Daoy (cell line): ENCODE data around the gene RAB8B. TPM values are rescaled to one million over a fixed set of nuclear protein-coding genes. Genes with fewer than 3 reads are reported as not detected.
"Not testable (repeated sequence)": the region's sequence is repeated elsewhere in the genome, so short reads cannot be mapped to it uniquely, and the experiment has no call there.

Experiments used
- DNase-seq: peaks from one replicate; pipeline ENCODE4 v3.0.0-alpha.2; 2015; ENCODE audit warnings: low read depth
- total RNA-seq: library from RNA; depleted of rRNA; stranded (reverse); fragments of >200 nt; shearing (Covaris generic); gene quantifications from 2 replicates; pipeline ENCODE4 v1.2.3, GENCODE V29; 2014

RAB8B gene
- total RNA-seq, 1 experiment from 2014 or later: 29.4 TPM

DNA sequence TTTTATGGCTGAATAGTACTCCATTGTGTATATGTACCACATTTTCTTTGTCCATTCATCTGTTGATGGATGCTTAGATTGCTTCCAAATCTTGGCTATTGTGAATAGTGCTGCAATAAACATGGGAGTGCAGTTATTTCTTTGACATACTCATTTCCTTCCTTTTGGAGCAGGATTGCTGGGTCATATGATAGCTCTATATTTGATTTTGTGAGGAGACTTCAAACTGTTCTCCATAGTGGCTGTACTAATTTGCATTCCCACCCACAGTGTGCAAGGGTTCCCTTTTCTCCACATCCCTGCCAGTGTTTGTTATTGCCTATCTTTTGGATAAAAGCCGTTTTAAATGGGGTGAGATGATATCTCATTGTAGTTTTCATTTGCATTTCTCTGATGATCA lies 47.7 kb downstream of the RAB8B start:
- not testable (repeated sequence) for DNase-seq

DNA sequence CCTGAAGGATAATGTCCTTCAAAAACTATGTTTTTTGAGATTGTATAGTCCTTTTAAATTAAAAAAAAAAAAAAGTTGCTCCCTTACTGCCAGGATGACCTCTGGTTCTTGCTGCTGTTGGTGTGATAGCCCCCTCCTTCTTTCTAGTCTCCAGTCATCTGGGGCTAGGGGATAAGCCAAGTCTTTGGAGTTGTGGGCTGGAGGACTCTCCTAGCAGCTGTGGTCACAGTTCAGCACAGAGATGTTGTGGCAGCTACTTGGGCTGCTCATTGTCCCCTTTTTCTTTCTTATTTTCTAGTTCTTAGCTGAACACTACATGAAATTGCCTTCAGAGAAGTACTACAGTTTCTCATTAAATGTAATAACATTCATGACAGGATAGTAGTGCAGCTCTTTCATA lies 48.8 kb downstream of the RAB8B start:
- DNase-seq: no peak

DNA sequence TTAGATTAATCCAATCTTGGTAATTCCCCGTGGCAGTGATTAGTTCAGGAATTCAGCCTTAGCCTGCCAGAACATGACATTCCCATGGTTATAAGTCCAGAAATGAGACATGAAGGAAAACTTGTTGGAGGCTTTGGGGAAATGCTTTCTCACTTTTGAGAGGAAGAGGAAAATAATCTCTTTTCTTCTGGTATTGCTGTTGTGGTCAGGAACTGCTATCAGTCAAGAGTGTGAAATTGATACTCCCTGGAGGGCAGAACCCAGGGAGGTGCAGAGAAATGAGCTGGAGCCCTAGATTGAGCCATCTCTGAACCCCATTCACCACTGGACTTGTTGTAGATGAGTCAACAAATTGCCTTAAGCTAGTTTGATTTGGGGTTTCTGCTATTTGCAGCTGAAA lies 49.4 kb downstream of the RAB8B start:
- DNase-seq: peak; percentile 84

DNA sequence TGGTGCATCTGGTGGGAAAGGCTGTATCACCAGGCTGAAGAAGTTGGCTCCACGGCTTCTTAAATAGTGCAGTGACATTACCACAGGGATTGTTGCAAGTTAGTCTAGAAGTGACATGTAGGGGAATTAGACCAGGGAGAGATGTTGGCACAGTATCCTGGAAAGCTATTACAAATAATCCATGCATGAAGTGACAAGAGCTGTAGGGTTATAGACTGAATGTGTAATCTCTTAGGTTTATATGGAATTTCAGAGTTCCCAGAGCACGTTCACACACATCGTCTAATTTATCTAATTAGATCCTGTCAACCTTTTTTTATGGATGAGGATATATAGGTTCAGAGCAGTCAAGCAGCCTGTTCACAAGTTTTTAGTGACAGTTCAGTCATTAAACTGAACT lies 50.7 kb downstream of the RAB8B start:
- no peak for DNase-seq

DNA sequence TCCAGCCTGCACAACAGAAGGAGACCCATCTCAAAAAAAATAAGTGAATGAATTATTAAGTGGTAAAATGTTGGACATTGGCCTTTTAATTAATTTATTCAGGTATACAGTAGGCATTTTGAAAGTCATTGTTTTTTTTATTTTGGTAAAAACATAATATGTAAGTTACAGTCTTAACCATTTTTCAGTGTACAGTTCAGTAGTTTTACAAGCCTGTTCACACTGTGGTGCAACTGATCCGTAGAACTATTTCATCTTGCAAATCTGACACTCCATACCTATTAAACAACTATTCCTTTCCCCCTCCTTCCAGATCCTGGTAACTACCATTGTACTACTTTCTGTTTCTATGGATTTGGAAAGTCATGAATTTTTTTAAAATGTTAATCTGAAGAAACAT lies 51.9 kb downstream of the RAB8B start:
- no peak for DNase-seq

DNA sequence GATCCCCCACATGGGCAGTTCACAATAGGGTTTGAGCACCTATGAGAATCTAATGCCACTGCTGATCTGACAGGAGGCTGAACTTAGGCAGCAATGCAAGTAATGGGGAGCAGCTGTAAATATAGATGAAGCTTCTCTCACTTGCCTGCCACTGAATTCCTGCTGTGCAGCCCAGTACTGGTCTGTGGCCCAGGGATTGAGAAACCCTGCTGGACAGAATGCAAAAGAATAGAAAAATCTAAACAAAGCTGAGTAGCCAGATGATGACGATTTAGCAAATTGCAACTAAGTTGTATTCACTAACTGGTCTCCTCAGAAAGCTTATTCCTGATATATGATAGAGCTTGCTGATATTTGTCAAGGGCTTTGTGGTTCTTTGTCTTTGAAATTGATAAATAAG lies 53.7 kb downstream of the RAB8B start:
- DNase-seq: no peak

DNA sequence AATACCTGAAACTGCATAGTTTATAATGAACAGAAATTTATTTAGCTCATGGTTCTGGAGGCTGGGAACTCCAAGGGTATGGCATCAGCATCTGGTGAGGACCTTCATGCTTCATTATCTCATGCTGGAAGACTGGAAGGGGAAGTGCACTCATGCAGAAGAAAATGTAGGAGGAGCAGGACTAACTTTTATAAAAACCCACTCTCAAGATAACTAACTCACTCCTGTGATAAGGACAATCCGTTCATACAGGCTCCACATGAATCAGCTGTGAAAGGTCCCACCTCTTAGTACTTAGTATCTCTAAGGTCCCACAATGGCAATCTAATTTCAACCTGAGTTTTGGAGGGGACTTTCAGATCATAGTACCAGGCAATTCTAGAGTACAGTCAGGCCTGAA lies 54.4 kb downstream of the RAB8B start:
- DNase-seq: no peak

DNA sequence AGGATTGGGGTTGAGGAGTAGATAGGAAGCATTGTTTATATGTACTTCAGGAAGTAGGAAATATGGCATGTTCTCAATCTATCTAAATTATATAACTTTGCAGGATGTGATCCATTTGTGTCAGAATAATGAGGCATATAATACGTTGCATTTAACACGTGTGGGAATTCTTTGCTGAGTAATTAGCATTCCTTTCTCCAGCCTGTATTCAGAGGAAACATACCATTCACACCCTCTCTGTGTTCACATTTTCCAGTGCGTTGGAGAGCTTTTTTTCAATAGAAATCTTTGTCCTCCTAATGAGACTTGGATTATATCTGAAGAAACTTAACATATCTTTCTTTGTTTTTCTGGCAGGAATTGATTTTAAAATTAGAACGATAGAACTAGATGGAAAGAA lies 55.0 kb downstream of the RAB8B start:
- peak; percentile 15 for DNase-seq

DNA sequence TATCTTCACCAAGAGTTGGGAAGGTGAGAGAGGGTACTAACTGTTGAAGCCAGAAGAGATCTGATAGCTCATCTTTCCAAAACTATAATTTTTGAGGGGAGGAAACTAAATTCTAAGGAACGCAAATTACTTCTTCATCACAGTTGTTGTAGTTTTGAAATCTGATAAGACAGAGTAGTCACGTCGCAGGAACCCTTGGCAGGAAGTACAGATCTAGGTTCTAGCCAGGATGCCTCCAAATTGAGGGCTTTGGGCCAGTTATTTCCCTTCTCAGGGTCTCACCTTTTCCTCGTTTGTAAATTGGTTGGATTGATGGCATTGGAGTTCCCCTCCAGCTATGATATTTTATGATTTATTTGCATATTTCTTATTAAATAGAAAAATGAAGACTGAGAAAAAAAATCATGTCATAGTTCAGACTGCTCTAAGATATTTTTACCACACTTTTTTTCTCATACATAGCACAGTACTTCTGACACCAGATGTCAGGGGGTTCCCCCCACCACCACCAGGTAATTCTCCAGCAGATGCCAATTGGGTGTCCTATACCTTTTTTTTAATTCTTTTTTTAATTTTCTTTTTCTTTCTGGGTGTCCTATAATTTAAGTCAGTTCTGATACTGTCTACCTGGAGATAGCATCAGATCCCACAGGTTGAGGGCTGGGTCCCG lies 55.7 kb downstream of the RAB8B start:
- no peak for DNase-seq

DNA sequence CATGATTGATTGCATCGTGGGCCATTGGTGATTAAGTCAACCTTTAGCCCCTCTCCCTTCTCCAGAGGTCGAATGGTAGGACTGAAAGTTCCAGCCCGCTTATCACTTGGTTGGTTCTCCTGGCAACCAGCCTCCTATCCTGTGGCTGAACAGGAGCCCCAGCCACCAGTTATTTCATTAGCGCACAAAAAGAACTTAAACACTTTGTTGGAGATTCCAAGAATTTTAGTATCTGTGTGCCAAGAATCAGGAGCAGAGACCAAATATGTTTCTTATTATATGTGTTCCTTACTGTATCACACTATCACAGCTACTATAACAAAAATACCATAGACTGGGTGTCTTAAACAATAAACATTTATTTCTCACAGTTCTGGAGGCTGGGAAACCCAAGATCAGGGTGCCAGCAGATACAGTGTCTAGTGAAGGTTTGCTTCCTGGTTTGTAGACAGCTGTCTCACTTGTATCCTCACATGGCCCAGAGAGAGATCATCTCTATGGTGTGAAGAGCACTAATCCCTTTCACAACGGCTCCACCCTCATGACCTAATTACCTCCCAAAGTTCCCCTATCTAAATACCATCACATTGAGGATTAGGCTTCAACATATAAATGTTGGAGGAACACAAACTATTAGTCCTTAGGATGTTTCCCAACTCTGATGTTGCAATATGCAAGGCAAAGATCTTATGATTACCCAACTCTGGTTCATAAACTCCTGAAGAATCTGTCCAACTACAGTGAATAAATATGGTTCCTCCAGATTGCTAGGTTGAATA lies 57.5 kb downstream of the RAB8B start:
- no peak for DNase-seq

DNA sequence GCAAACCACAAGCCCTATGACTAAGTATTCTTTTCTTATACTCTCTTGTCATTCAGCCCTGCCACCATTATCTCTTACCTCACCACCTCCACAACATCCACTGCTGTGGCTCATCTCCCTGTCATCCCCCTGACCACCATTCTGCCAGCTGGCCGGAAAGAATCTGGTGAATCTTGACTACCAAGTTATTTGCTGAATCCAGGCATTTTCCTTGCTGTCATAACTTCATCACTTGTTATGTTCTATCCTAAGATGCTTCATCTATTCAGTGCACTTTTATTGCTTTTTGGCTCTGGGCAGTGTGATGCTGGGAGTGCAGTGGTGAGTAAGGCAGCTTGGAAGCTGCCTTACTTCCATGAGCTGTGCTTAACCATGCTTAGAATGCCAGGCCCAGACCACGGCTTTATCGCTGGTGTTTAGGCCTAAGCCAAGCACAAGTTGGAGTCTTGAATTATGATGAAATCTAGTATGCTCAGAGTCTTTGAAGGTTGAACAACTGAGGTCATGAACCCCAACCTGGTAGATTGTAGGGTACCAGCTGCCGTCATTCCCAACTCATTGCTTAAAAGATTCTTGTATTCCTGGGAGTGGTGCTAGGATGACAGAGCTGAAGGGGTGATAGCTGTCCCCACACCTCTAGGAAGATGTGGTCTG lies 61.0 kb downstream of the RAB8B start:
- DNase-seq: peak; percentile 73

DNA sequence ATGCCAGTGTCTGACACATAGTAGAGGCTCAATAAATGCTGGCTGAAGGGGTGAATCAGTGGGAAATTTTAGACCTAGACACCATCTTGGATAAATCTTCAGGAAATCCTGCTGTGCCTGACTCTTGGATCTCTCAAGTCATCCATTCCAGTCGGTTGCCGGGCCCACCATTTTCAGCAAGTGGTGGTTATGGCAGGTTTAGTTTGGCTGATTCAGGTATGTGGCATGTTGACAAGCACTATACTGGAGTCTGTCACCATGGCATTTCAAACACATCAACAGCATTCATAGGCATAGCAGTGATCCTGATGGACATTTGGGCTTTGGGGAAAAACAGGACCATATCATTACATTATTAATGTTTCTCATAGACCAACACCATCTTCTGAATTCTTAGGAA lies 62.3 kb downstream of the RAB8B start:
- DNase-seq: no peak

DNA sequence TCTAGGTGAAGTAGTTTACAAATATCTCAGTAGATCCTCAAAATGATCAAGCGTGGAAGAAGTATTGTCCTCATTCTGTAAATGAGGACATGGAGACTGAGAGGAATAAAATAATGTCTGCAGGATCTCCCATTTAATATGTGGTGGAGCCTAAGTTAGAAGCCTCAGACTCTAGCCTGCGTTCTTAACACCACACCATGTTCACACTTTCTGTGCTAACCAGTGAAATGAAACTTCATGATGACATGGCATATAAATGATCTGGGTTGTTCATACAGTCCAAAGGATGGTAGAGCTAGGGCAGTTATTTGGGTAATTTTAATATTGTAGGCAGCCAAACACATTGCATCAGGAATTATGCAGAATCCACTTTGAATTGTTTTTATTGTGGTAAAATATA lies 62.9 kb downstream of the RAB8B start:
- no peak for DNase-seq

DNA sequence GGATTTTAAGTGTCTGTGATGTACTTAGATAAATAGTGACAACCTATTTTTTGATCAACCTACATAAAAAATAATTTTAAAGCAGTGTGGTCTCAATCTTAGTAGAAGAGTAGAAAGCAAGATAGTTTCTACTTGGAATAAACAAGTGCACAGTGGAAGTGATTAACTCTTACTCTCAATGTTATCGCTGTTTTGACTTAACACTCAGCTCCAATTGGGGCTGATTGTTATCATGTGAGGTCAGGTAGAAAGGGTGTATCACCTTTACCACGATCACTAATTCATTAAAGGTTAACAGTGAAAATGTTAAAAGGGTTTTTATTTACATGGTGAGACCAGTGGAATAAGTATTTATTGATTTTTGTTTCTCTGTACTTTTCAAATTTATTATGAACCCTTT lies 65.6 kb downstream of the RAB8B start:
- DNase-seq: no peak

DNA sequence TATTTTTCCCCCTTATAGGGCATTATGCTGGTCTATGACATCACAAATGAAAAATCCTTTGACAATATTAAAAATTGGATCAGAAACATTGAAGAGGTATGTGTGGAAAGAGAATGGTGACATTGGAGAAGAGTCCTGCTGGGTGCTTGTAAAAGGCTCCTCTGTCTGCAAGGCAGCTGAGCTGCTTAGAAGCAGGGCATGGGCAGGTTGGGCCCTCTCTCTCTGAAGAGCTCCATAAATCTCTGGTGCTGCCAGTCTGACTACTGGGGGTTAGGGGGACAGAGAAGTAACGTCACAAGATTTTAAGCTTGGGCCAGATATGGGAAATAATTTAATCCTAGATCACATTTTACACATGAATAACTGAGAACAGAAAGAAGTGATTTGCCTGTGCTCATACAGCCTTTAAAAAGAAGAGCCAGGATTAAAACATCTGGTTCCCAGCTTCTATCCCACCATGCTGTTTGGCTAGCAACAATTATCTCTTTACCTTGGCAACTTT lies 66.1 kb downstream of the RAB8B start:
- no peak for DNase-seq

DNA sequence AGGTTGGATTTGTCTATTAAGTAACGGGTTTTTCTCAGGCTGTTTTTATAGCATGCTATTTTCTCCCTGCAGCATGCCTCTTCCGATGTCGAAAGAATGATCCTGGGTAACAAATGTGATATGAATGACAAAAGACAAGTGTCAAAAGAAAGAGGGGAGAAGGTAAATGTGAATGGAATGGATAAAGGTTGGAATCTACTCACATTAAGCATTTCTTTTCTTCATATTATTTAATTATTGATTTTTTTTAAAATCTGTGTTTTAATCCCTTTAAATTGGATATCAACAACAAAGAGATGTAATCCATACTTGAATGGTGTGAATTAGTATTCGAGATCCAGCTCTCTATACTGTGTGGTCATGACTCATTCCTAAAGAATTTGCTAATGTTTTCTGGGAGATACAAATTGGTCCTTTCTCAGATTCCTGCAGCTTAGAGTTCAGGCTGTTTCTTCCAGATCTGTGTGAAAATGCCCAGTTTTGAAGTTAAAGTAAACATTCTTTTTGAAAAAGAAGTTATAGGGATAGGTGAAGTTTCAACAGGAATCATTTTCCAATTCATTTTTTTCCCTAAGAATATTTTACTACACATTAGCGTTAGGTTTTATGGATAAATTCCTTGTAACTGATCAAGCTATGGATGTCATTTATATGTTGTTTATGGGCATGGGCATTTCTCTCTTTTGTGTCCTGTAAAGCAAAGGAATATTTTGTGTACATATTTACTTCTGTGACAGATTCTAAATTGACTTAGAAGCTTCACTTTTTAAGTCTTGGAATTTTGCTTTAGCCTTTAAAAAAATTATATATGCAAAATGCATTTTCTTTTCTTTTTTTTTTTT lies 67.2 kb downstream of the RAB8B start:
- DNase-seq: peak; percentile 57

DNA sequence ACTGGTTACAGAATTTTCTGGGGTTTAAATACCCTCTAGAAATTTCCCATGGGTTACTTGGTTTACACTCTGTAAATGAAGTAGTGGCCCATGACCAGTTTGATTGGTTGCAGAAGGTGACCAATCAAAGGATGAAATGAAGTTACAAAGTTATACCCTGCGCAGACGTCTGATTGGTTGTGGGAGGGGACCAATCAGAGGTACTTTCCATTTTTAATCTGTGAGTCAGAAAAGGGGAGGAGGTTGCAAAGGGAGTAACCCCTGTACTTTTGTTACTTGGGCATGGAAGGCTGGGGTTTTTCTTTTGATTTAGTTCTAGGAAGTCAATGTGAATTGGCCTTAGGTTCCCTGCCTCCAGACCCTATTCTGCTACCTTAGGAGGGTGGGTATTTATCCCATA lies 69.3 kb downstream of the RAB8B start:
- no peak for DNase-seq

DNA sequence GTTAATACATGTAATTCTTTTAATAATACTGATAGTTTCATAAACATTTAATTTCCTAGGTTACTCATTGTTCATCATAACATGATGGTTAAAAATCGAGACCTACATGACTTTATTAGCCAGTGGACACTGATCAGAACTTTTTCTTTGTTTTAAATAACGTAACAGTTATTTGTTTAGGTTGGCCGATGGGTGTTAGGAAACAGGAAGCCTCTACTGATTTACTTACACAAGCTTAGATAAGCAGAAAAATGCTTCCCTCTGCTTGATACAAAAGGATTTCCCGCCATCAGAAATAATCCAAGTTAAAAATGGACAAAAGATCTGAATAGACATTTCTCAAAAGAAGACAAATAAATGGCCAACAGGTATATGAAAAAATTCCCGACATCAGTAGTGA lies 71.4 kb downstream of the RAB8B start:
- DNase-seq: no peak

DNA sequence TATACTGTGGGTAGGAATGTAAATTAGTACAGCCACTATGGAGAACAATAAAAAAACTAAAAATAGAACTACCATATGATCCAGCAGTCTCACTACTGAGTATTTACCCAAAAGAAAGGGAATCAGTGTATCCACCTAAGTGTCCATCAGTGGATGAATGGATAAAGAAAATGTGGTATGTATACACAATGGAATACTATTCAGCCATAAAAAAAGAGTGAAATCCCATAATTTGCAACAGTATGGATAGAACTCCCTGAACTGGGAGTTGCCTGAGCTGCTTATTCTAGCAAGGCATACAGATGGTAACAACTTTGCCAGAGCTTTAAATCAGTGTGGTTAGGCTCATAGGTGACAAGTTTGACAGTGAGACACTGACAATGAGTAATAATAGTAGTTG lies 71.9 kb downstream of the RAB8B start:
- DNase-seq: no peak

DNA sequence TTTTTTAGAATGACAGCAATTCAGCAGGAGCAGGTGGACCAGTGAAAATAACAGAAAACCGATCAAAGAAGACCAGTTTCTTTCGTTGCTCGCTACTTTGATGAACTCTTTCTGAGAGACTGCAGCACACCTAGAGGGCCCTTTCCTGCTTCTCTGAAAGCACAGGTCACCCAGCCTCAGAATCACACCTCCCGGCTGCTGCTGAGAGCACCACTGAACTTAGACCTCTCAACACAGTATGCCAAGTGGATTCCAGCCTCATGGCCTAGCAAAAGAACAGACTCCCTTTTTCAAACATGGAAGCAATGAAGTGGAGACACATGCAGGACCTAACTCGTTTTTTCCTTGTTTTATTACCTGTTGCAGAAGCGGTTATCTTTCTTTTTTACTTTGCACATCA lies 74.1 kb downstream of the RAB8B start:
- DNase-seq: no peak

DNA sequence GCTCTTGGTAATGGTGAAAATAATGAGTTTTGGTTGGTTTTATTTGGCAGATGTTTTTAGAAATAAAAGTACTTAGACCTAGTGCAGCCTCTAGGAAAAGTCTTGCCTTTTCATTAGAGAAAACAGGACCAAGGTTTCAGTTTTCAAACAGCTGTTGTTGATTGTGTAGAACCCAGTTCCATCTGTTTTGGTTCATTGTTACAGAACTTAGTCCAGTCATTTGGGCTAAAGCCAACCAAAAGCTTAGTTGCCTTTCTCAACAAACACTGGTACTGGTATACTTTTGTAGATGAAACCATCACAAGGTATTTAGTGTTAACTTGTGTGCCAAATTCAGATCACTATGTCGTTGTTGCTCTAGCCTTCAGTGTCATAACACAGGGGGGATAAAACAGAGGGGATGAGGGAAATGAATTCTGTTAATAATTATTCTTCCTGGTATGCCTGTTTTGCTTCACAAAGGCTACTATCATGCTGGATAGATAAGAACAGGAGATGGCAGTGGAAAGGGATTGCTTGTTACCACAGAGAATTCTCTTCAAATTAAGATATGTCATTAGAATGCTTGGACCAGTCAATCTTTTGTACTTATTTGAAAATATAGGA lies 75.4 kb downstream of the RAB8B start:
- DNase-seq: no peak

DNA sequence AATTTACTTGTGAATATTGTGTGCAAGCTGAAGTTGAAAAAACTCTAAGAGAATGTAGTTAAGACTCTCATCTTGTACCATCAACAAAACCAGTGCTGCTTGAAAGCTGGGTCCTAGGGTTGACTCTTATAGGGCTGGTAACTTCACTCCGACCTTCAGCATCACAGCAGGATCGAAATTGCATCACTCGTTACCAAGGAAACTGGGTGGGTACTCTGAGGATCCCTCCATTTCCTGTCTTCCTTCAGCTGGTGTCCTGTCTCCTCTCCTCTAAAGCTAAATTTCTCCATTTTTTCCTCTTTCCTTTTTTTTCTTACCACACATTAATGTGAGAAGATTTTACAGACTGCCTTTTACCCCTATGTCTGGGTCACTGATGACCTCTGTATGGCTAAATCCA lies 85.0 kb downstream of the RAB8B start:
- DNase-seq: no peak
